NCI-H748 (cell line): Measurements from ENCODE around the gene GLRB.
"Not testable (repeated sequence)": the region's sequence is repeated elsewhere in the genome, so short reads cannot be mapped to it uniquely, and the experiment has no call there.

Source experiments
- DNase-seq: peaks from one replicate; lab custom pipeline; 2025; ENCODE audit not compliant: unreplicated experiment; lab: John Stamatoyannopoulos, UW

GLRB gene

GRCh38 chr4:157075811-157076577, at the start of gene GLRB:
Gene GLRB, plus strand, starts transcription at chr4:157076150. Its CDS starts 1,875 bp downstream, at chr4:157078025.
- peak; percentile 79 for DNase-seq

GRCh38 chr4:157035471-157035870, 40.5 kb upstream of the GLRB start:
- no peak for DNase-seq

- DNase-seq, result no peak
Measured at GRCh38 chr4:157040405-157040804, 35.5 kb upstream of the GLRB start.

GRCh38 chr4:157043131-157043530, 32.8 kb upstream of the GLRB start:
- DNase-seq, result no peak

DNA sequence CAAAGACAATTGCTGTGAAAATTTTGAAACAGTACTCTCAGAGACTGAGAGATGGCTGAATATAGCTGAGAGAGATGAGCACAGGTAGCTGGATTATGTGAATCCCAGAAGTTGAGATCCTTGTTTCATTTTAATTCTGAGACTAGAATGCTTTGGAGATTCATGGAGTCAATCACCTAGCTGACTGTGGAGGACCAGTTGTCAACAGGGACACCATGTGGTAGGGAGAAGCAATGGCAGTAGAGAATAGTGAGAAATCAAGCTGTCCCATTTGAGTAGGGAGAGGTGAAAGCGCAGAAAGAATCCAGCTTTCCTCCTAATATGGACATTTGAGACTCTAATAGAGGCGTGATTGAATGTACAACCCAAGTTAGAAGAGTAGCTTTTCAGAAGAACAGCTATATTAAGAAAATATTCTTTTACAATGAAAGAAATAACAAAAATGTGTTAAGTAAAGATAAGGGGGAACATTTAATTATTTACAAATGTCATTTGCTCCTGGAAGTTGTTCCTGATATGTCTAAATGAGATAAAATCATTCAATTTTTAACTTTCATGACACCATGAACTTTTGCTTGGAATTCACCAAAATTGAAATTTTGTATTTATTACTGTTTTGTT, 30.3 kb upstream of the GLRB start:
- peak; percentile 65 for DNase-seq

DNA sequence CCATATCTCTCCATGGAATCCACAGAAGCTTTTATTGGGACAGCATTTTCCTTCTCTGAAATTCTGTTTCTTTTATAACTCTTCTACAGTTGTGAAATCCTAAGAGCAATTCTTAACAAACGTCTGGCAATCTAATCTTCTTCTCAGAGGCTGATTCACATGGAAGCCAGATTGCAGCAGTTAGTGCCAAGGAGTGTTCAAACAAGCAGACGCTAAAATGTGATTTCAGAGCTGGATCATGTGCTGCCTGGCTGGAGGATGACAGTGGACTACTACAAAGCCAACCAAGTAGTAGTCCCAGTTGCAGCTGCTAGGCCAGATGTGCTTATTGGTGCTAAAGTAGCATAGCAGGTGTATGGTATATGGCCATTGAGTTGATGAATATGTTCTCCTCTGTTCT, 27.7 kb upstream of the GLRB start:
- DNase-seq, result no peak

DNA sequence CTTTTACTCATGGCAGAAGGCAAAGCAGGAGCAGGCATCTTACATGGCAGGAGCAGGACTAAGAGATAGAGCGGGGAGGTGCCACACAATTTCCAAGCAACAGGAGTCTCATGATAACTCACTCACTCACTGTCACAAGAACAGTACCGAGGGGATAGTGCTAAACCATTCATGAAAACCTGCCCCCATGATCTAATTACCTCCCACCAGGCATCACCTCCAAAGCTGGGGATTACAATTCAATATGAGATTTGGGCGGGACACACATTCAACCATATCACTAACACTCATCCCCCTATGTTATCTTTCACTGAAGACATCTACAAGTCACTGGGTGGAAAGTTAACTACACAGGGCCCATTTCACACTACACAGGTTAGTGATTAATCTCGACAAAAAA, 25.4 kb upstream of the GLRB start:
- no peak for DNase-seq

- DNase-seq, result no peak
Measured at GRCh38 chr4:157052429-157053040, 23.4 kb upstream of the GLRB start.

DNA sequence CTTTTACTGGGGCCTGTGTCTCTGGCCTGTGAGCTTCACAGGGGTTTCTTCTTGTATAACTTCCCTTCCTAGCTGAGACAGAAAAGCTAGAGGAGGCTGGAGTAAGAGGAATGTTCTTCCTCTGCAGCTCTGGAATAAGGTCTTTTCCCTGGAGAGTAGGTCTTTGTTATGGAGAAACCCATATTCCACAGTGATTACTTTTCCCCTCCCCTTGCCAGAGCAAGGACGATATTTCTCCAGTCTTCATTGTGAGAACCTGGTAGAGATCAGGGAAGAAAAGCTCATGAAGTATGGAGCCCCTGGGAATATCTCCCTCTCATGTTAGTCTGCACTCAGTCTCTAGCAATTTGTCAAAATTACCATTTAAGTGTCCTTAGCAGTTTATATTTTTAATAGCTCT, 18.7 kb upstream of the GLRB start:
- no peak for DNase-seq

GRCh38 chr4:157058899-157059298, 17.1 kb upstream of the GLRB start:
- DNase-seq, result not testable (repeated sequence)

DNA sequence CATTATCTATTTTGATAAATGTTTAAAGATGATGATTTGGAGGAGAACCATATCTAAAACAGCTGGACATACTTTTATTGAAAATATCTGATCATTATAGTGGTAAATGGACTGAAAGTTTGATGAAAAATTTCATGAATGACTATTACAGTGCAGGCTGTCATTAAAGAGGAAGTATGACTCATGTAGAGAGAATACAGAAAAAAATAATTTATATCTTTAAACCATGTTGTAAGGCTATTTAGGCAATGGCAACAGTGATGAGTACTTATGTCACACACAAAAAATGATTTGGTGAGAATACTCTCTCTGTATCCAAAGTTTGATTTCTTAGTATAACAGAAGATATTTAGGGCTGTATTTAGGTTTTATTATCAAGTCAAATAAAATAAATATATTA, 3.9 kb upstream of the GLRB start:
- no peak for DNase-seq

DNA sequence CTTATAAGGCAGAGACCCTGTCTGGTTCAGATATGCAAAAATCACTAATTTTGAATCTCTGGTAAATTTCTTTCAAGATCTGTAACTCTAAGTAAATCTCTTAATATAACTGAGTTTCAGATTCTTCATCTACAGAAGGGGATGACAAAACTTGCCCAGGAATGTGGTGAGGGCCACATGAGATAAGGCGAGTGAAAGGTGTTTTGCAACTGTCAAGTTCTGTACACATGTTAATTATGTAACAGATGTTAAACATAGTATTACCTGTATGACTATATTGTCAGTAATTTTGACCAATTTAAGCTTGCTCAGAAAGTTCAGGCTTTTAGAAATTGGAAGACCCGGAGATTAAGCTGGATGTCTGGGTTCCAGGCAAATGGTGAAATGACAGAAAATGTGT, 549 bp upstream of the GLRB start:
- no peak for DNase-seq

GRCh38 chr4:157076578-157076947, 613 bp downstream of the GLRB start:
- peak; percentile 51 for DNase-seq

- DNase-seq, result peak; percentile 7
Measured at GRCh38 chr4:157079441-157079840, 3.5 kb downstream of the GLRB start.

- DNase-seq, result no peak
Measured at GRCh38 chr4:157080605-157081004, 4.7 kb downstream of the GLRB start.

DNA sequence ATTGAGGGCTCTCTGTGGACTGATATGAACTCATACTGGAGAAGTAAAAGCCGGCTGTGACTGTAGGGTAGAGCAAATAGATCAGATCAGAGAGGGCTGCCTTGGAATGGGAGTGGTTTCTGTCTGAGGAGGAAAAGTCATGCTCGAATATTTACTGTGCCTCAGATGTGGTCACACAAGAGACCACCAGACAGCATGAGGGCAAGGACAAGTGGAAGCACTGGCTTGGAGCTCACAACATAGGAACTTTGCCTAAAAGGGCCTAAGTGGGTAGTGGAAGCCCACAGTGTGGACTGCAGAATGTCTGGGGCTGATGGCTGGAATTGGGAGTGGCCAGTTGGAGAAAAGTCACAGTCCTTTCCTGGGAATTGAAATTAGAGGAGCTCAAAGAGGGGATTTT, 19.8 kb downstream of the GLRB start:
- no peak for DNase-seq

GRCh38 chr4:157096439-157096838, 20.5 kb downstream of the GLRB start:
- no peak for DNase-seq

DNA sequence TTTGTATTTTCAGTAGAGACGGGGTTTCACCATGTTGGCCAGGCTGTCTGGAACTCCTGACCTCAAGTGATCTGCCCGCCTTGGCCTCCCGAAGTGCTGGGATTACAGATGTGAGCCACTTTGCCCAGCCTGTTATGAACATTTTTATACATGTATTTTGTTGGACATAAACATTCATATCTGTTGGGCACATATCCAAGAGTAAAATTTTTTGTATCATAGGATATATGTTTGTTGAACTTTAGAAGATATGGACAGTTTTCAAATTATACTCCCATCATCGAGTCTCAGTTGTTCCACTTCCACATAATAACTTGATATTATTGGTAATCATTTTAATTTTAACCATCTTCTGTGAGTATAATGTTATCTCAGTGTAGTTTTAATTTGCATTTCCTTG, 23.6 kb downstream of the GLRB start:
- DNase-seq, result no peak

GRCh38 chr4:157104541-157104940, 28.6 kb downstream of the GLRB start:
- DNase-seq, result no peak

GRCh38 chr4:157114671-157115070, 38.7 kb downstream of the GLRB start:
- DNase-seq, result no peak

- no peak for DNase-seq
Measured at GRCh38 chr4:157115613-157116335, 39.8 kb downstream of the GLRB start.

GRCh38 chr4:157121401-157121800, 45.5 kb downstream of the GLRB start:
- no peak for DNase-seq
